Esophagus squamous epithelium (tissue), 5 donors: ENCODE results near the gene HKDC1. TPM values are rescaled to one million over a fixed set of nuclear protein-coding genes. Genes with fewer than 3 reads are reported as not detected.

Experiments used
- DNase-seq: peaks from one replicate; lab custom pipeline; 2025; lab: John Stamatoyannopoulos, UW
- H3K27ac ChIP-seq, 4 donors: fragments of 200-600 bp; sonication (generic); one replicate each; pipeline ENCODE4 v1.5.1; 2016 to 2019; ENCODE audit warnings: mild to moderate bottlenecking in 1 of 4
- H3K27me3 ChIP-seq, 4 donors: fragments of 200-600 bp; sonication (generic); 1 replicate in 3 of 4; 2 replicates in 1 of 4; pipeline versions ENCODE4 v1.5.1 to v1.6.0; 2017 to 2021; ENCODE audit warnings: antibody characterized with exemption in 1 of 4
- H3K36me3 ChIP-seq, 3 donors: fragments of 200-600 bp; sonication (generic); one replicate each; pipeline ENCODE4 v1.5.1; 2016 to 2019
- H3K4me1 ChIP-seq, 3 donors: fragments of 200-600 bp; sonication (generic); one replicate each; pipeline ENCODE4 v1.5.1; 2017 to 2019
- H3K4me3 ChIP-seq, 4 donors: fragments of 200-600 bp; sonication (generic); 1 replicate in 3 of 4; 2 replicates in 1 of 4; pipeline ENCODE4 v1.5.1; 2016 to 2019; ENCODE audit warnings: mild to moderate bottlenecking in 2 of 4, moderate library complexity in 1 of 4
- H3K9me3 ChIP-seq, 3 donors: fragments of 200-600 bp; sonication (generic); one replicate each; pipeline ENCODE4 v1.5.1; 2016 to 2019
- CTCF ChIP-seq, 6 experiments: fragments of 450-650 bp in 4 of 6; fragments of 200-600 bp in 2 of 6; sonication (generic) in 2 of 6; IDR thresholded peaks; one replicate each; pipeline ENCODE4 v1.5.1; 2016 to 2019; ENCODE audit warnings: antibody characterized with exemption in 6 of 6, mild to moderate bottlenecking in 4 of 6, moderate library complexity in 4 of 6
- POLR2A ChIP-seq, 4 donors: fragments of 450-650 bp; IDR thresholded peaks; one replicate each; pipeline ENCODE4 v1.6.1; 2017; ENCODE audit warnings: antibody characterized with exemption in 4 of 4, mild to moderate bottlenecking in 4 of 4, moderate library complexity in 3 of 4
- WGBS, 2 donors: methylation state at CpG; one replicate each; pipeline ENCODE4 v1.1.5; 2018; 5-methylcytosine and 5-hydroxymethylcytosine counted together
- intact Hi-C: fragments of 100-400 bp; cut with DNase I; formaldehyde crosslinking; loops from one replicate; pipeline ENCODE4 v1.15.0; 2022
- total RNA-seq, 4 donors: library from RNA; depleted of rRNA; stranded (reverse); fragments of >200 nt; gene quantifications; one replicate each; pipeline ENCODE4 v1.1.0, GENCODE V29; 2016
- donor health status: DM: yes; HTN: yes; CAD: no.

Gene HKDC1
- total RNA-seq, 4 donors from 2014 or later: 0.19 to 1.5 (median 0.19) TPM; not detected in 1

- intact Hi-C loops: no loop called here
- TF ChIP-seq POLR2A (IDR thresholded peaks at IDR 0.05) (no peak), CTCF (IDR thresholded peaks at IDR 0.05) (no peak)
- H3K27ac ChIP-seq: no peak overlapping the region
- H3K9me3 ChIP-seq: no peaks in the 10 kb centered on the region
- H3K4me3 ChIP-seq: no peak overlapping the region
- peaks cover 3 to 9% (median 4%) of the 10 kb centered on the region in 3 donors for H3K4me1 ChIP-seq
- WGBS, 2 donors: 47 to 49% methylated on average over 4 of the region's 4 CpGs
- H3K27me3 ChIP-seq: no peaks in the 10 kb centered on the region
- no peak for DNase-seq
- H3K36me3 ChIP-seq: no peaks in the 10 kb centered on the region
Measured at GRCh38 chr10:69311309-69311708, 91.2 kb downstream of the HKDC1 start.

GRCh38 chr10:69312528-69312927, 92.4 kb downstream of the HKDC1 start:
- TF ChIP-seq CTCF (IDR thresholded peaks at IDR 0.05) (no peak), POLR2A (IDR thresholded peaks at IDR 0.05) (no peak)
- no peaks in the 10 kb centered on the region for H3K27me3 ChIP-seq

GRCh38 chr10:69315100-69315542, 95.0 kb downstream of the HKDC1 start:
- DNase-seq: no peak
- Histone ChIP-seq H3K4me3 (no peak overlapping the region), H3K27me3 (no peaks in the 10 kb centered on the region), H3K36me3 (no peaks in the 10 kb centered on the region), H3K9me3 (no peaks in the 10 kb centered on the region), H3K27ac (no peak overlapping the region), H3K4me1 (peaks cover 23 to 39% (median 24%) of the 10 kb centered on the region in 3 donors)
- intact Hi-C loops: no loop called here
- WGBS, 2 donors: 83 to 89% methylated on average over 3 of the region's 3 CpGs
- no peak for TF ChIP-seq CTCF (IDR thresholded peaks at IDR 0.05)
- TF ChIP-seq POLR2A (IDR thresholded peaks at IDR 0.05): no peak

More at GRCh38 chr10:69312528-69312927, 92.4 kb downstream of the HKDC1 start:
- 74 to 83% methylated on average over 4 of the region's 4 CpGs for WGBS, 2 donors
- no peak overlapping the region for H3K27ac ChIP-seq
- no peak for DNase-seq
- intact Hi-C loops: no loop called here
- peaks cover 14 to 21% (median 15%) of the 10 kb centered on the region in 3 donors for H3K4me1 ChIP-seq
- no peaks in the 10 kb centered on the region for H3K9me3 ChIP-seq
- H3K36me3 ChIP-seq: no peaks in the 10 kb centered on the region
- no peak overlapping the region for H3K4me3 ChIP-seq

- 88 to 89% methylated on average over 5 to 6 of the region's 6 CpGs for WGBS, 2 donors
- Histone ChIP-seq H3K9me3 (no peaks in the 10 kb centered on the region), H3K27me3 (no peaks in the 10 kb centered on the region), H3K4me3 (no peak overlapping the region), H3K36me3 (no peaks in the 10 kb centered on the region), H3K27ac (peak overlapping the region; percentile 63 to 100 (median 98)), H3K4me1 (peaks cover 30 to 45% (median 31%) of the 10 kb centered on the region in 3 donors)
- no peak for TF ChIP-seq POLR2A (IDR thresholded peaks at IDR 0.05)
- TF ChIP-seq CTCF (IDR thresholded peaks at IDR 0.05): no peak
- DNase-seq: no peak
- intact Hi-C loops: no loop called here
Measured at GRCh38 chr10:69315610-69316312, 95.6 kb downstream of the HKDC1 start.

- TF ChIP-seq CTCF (IDR thresholded peaks at IDR 0.05) (no peak), POLR2A (IDR thresholded peaks at IDR 0.05) (no peak)
- H3K4me1 ChIP-seq: peaks cover 37 to 52% (median 38%) of the 10 kb centered on the region in 3 donors
- intact Hi-C loops: no loop called here
- no peaks in the 10 kb centered on the region for H3K27me3 ChIP-seq
- DNase-seq: no peak
- WGBS, 2 donors: 20 to 51% methylated on average over 5 to 6 of the region's 6 CpGs
- H3K9me3 ChIP-seq: no peaks in the 10 kb centered on the region
- no peak overlapping the region for H3K4me3 ChIP-seq
- H3K27ac ChIP-seq: peak overlapping the region; percentile 63 to 100 (median 98)
- H3K36me3 ChIP-seq: no peaks in the 10 kb centered on the region
Measured at GRCh38 chr10:69316313-69317059, 96.4 kb downstream of the HKDC1 start.
